DMS 273 (cell line): ENCODE measurements around the gene ZNF10.

Experiments used
- DNase-seq: peaks from one replicate; lab custom pipeline; 2025; ENCODE audit not compliant: unreplicated experiment; lab: John Stamatoyannopoulos, UW

ZNF10 gene

DNA sequence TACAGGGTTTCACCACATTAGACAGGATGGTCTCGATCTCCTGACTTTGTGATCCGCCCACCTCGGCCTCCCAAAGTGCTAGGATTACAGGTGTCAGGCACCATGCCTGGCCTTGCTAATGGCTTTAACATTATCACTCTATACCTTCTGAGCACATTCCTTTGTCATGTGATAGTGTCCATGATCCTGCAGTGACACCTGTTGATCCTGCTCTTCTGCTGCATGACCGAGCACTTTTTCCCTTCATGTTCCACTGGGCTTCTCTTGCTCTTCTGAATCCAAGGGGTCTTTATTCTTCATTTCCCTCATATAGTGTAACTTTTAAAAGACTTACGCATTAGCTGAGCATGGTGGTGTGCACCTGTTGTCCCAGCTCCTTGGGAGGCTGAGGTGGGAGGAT lies 62.4 kb downstream of the ZNF10 start:
- no peak for DNase-seq

GRCh38 chr12:133201888-133202287 lies 71.5 kb downstream of the ZNF10 start:
- no peak for DNase-seq

DNA sequence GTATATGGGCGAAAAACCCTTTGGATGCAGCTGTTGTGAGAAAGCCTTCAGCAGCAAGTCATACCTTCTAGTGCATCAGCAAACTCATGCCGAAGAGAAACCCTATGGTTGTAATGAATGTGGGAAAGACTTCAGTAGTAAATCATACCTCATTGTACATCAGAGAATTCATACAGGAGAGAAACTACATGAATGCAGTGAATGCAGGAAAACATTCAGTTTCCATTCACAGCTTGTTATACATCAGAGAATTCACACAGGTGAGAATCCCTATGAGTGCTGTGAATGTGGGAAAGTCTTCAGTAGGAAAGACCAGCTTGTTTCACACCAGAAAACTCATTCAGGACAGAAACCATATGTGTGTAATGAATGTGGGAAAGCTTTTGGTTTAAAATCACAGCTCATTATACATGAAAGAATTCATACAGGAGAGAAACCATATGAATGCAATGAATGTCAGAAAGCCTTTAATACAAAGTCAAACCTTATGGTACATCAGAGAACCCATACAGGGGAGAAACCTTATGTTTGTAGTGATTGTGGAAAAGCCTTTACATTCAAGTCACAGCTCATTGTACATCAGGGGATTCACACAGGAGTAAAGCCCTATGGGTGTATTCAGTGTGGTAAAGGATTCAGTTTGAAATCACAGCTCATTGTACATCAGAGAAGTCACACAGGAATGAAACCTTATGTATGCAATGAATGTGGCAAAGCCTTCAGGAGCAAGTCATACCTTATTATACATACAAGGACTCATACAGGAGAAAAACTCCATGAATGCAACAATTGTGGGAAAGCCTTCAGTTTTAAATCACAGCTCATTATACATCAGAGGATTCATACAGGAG lies 72.3 kb downstream of the ZNF10 start:
- DNase-seq, result no peak

- DNase-seq, result peak; percentile 20
These were observed 73.2 kb downstream of the ZNF10 start for GRCh38 chr12:133203344-133204263.

DNA sequence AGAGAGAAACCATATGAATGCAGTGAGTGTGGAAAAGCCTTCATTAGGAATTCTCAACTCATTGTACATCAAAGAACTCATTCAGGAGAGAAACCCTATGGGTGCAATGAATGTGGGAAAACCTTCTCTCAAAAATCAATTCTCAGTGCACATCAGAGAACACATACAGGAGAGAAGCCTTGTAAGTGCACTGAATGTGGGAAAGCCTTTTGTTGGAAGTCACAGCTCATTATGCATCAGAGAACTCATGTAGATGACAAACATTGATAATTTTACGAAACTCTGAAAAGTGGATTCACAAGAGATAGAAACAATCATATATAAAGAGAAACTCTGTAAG lies 73.8 kb downstream of the ZNF10 start:
- no peak for DNase-seq

DNA sequence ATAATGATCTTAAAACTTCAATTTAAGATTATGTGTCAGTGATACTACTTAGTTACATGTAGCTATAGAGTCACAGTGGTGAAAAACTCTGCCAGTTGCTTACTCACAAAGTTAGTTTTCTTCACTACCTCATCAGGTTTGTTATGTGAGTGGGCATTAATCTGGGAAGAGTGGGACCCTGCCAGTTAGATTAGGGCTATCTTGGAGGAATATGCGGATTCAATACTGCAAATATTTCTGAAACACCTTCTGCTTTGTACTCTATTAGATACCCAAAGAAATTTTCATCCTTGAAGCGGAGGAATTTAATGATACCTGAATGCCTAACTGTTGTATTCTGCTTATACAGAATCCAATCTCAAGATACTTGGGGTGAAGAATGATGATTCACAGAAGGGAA lies 76.0 kb downstream of the ZNF10 start:
- DNase-seq, result no peak
